Tibial nerve (tissue), 4 donors: ENCODE results near the gene CCDC9B. TPM values are rescaled to one million over a fixed set of nuclear protein-coding genes. Genes with fewer than 3 reads are reported as not detected.
A peak's percentile ranks its signal among the peaks of the same experiment; 100 is the strongest.

ENCODE experiments used
- DNase-seq, 2 donors: peaks; one replicate each; pipeline ENCODE4 v3.0.0-alpha.2; 2019; ENCODE audit warnings: low spot score in 2 of 2
- H3K27ac ChIP-seq, 4 donors: fragments of 200-600 bp; sonication (generic) in 3 of 4; one replicate each; pipeline ENCODE4 v1.5.1; 2017 to 2019; ENCODE audit warnings: mild to moderate bottlenecking in 1 of 4
- H3K27me3 ChIP-seq, 2 donors: fragments of 200-600 bp; sonication (generic) in 1 of 2; one replicate each; pipeline versions ENCODE4 v1.5.1 to v1.6.0; 2017 to 2019
- H3K36me3 ChIP-seq, 3 donors: fragments of 200-600 bp; sonication (generic); one replicate each; pipeline ENCODE4 v1.5.1; 2018 to 2019
- H3K4me1 ChIP-seq, 4 donors: fragments of 200-600 bp; sonication (generic) in 3 of 4; one replicate each; pipeline ENCODE4 v1.5.1; 2017 to 2019
- H3K4me3 ChIP-seq, 4 donors: fragments of 200-600 bp; sonication (generic) in 3 of 4; one replicate each; pipeline ENCODE4 v1.5.1; 2017 to 2019; ENCODE audit warnings: mild to moderate bottlenecking in 1 of 4, moderate library complexity in 1 of 4
- H3K9me3 ChIP-seq, 4 donors: fragments of 200-600 bp; sonication (generic) in 3 of 4; one replicate each; pipeline ENCODE4 v1.5.1; 2017 to 2019
- CTCF ChIP-seq, 5 experiments: fragments of 200-600 bp in 3 of 5; fragments of 450-650 bp in 2 of 5; sonication (generic) in 3 of 5; IDR thresholded peaks; one replicate each; pipeline ENCODE4 v1.5.1; 2016 to 2019; ENCODE audit warnings: antibody characterized with exemption in 5 of 5, mild to moderate bottlenecking in 3 of 5, moderate library complexity in 2 of 5
- EP300 ChIP-seq, 2 donors: sonication (generic); formaldehyde crosslinking; IDR thresholded peaks; one replicate each; pipeline ENCODE4 v1.6.1; 2017; ENCODE audit warnings: antibody characterized with exemption in 2 of 2, mild to moderate bottlenecking in 1 of 2
- POLR2A ChIP-seq, 2 donors: fragments of 450-650 bp; IDR thresholded peaks; one replicate each; pipeline ENCODE4 v1.6.1; 2017; ENCODE audit warnings: antibody characterized with exemption in 2 of 2, mild to moderate bottlenecking in 2 of 2, moderate library complexity in 2 of 2
- WGBS, 2 donors: methylation state at CpG; one replicate each; pipeline ENCODE4 v1.1.5; 2018; 5-methylcytosine and 5-hydroxymethylcytosine counted together
- total RNA-seq, 4 donors: library from RNA; depleted of rRNA; stranded (reverse); fragments of >200 nt; gene quantifications; one replicate each; pipeline ENCODE4 v1.1.0, GENCODE V29; 2016

Gene CCDC9B
- total RNA-seq, 4 donors from 2014 or later: 19.3 to 22.8 (median 21.2) TPM

- DNase-seq: no peak
- Histone ChIP-seq H3K36me3 (no peaks in the 10 kb centered on the region), H3K27ac (no peak overlapping the region), H3K9me3 (no peaks in the 10 kb centered on the region), H3K4me3 (no peak overlapping the region), H3K4me1 (peaks cover 0 to 31% (median 10%) of the 10 kb centered on the region in 4 donors), H3K27me3 (no peaks in the 10 kb centered on the region)
- WGBS, 2 donors: 87% methylated on average over 3 of the region's 5 CpGs; no CpG with 5 or more reads in 1 of the 2 donors
- TF ChIP-seq CTCF (IDR thresholded peaks at IDR 0.05) (no peak), EP300 (IDR thresholded peaks at IDR 0.05) (no peak), POLR2A (IDR thresholded peaks at IDR 0.05) (no peak)
Measured at GRCh38 chr15:40355976-40356585, 15.3 kb upstream of the CCDC9B start.

- H3K9me3 ChIP-seq: no peaks in the 10 kb centered on the region
- no peaks in the 10 kb centered on the region for H3K27me3 ChIP-seq
- H3K36me3 ChIP-seq: no peaks in the 10 kb centered on the region
- no peak for DNase-seq
- no peak overlapping the region for H3K4me3 ChIP-seq
- 35 to 37% methylated on average over 8 to 9 of the region's 9 CpGs for WGBS, 2 donors
- TF ChIP-seq POLR2A (IDR thresholded peaks at IDR 0.05): no peak
- peak in 2 of 5 experiments; percentile 13 to 27 for TF ChIP-seq CTCF (IDR thresholded peaks at IDR 0.05)
- H3K27ac ChIP-seq: no peak overlapping the region
- peaks cover 0 to 31% (median 10%) of the 10 kb centered on the region in 4 donors for H3K4me1 ChIP-seq
Measured at GRCh38 chr15:40354408-40355171, 13.9 kb upstream of the CCDC9B start.

DNA sequence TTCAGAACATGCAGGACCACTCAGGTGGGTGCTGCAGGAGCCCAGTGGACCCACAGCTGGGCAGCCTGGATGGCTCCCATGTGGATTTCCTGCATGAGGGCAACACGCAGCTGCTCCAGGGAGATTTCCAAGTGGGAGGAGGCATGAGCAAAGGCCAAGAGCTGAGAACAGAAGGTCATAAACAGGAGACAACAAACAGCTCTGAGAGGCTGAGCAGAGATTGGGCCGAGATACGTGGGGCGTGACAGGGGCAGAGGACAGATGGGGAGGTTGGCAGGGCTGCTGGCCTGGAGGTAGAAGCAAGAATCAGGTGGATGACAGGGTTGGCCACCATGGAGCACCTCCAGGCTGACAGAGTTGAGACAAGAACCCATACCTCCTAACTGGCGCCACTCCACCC is 13.0 kb upstream of the CCDC9B start:
- no peaks in the 10 kb centered on the region for H3K27me3 ChIP-seq
- no peak overlapping the region for H3K4me3 ChIP-seq
- WGBS, 2 donors: 63 to 72% methylated on average over 5 of the region's 5 CpGs
- peaks cover 0 to 30% (median 10%) of the 10 kb centered on the region in 4 donors for H3K4me1 ChIP-seq
- TF ChIP-seq CTCF (IDR thresholded peaks at IDR 0.05) (no peak), POLR2A (IDR thresholded peaks at IDR 0.05) (no peak), EP300 (IDR thresholded peaks at IDR 0.05) (peak in 1 of 2 donors; percentile 12)
- no peak for DNase-seq
- no peaks in the 10 kb centered on the region for H3K9me3 ChIP-seq
- H3K27ac ChIP-seq: peak overlapping the region in 1 of 4 donors; percentile 29
- H3K36me3 ChIP-seq: no peaks in the 10 kb centered on the region

DNA sequence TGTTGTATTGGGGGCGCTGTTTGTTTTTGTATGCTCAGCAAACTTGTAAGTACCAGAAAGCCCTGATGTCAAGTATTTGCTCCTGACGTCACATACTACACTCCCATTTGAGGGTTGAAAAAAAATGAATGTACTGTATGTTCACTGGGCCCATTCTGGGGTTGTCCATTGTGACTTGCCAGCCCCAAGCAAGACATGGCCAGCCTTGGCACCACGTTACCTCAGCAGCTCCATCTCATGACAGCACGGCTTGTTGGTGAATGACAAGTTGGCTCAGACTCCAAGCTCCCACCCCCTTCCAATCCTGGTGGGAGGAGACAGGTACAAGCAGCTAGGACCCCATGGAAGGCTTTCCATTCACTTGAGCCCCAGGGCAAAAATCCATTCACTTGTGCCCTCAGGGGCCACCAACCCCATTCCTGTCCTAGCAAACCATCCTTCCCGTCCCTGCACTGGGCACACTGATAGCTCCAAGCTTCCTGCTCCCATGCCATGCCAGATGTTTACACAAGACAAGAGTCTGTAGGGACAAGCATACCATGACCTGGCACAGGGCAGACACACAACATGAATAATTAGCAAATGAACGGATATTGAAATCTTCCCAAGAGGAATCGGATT is 11.7 kb upstream of the CCDC9B start:
- no peaks in the 10 kb centered on the region for H3K27me3 ChIP-seq
- H3K9me3 ChIP-seq: no peaks in the 10 kb centered on the region
- H3K4me3 ChIP-seq: peak overlapping the region in 1 of 4 donors; percentile 12
- peaks cover 0 to 20% (median 3%) of the 10 kb centered on the region in 4 donors for H3K4me1 ChIP-seq
- H3K27ac ChIP-seq: peak overlapping the region in 1 of 4 donors; percentile 73
- no peaks in the 10 kb centered on the region for H3K36me3 ChIP-seq
- TF ChIP-seq POLR2A (IDR thresholded peaks at IDR 0.05) (no peak), EP300 (IDR thresholded peaks at IDR 0.05) (no peak), CTCF (IDR thresholded peaks at IDR 0.05) (no peak)
- DNase-seq: no peak
- WGBS, 2 donors: 83 to 86% methylated on average over 7 of the region's 7 CpGs

GRCh38 chr15:40349163-40349562 is 8.4 kb upstream of the CCDC9B start:
- WGBS, 2 donors: 84 to 88% methylated on average over 5 of the region's 5 CpGs
- Histone ChIP-seq H3K4me3 (no peak overlapping the region), H3K27me3 (no peaks in the 10 kb centered on the region), H3K36me3 (no peaks in the 10 kb centered on the region), H3K9me3 (no peaks in the 10 kb centered on the region), H3K27ac (peak overlapping the region in 1 of 4 donors; percentile 81), H3K4me1 (peaks cover 0 to 37% (median 4%) of the 10 kb centered on the region in 4 donors)
- no peak for TF ChIP-seq CTCF (IDR thresholded peaks at IDR 0.05)
- no peak for TF ChIP-seq POLR2A (IDR thresholded peaks at IDR 0.05)
- no peak for TF ChIP-seq EP300 (IDR thresholded peaks at IDR 0.05)
- no peak for DNase-seq
